SKM-1 treated with dmso at 0.1 percent for 144 hours (cell line): ENCODE results near the gene LRRC34.

Experiments
- DNase-seq: peaks from one replicate; lab custom pipeline; 2025; ENCODE audit not compliant: unreplicated experiment; lab: John Stamatoyannopoulos, UW

LRRC34 gene, protein sequence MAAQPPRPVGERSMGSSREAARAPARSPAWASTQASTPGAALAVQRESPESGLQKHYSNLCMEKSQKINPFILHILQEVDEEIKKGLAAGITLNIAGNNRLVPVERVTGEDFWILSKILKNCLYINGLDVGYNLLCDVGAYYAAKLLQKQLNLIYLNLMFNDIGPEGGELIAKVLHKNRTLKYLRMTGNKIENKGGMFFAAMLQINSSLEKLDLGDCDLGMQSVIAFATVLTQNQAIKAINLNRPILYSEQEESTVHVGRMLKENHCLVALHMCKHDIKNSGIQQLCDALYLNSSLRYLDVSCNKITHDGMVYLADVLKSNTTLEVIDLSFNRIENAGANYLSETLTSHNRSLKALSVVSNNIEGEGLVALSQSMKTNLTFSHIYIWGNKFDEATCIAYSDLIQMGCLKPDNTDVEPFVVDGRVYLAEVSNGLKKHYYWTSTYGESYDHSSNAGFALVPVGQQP

DNA sequence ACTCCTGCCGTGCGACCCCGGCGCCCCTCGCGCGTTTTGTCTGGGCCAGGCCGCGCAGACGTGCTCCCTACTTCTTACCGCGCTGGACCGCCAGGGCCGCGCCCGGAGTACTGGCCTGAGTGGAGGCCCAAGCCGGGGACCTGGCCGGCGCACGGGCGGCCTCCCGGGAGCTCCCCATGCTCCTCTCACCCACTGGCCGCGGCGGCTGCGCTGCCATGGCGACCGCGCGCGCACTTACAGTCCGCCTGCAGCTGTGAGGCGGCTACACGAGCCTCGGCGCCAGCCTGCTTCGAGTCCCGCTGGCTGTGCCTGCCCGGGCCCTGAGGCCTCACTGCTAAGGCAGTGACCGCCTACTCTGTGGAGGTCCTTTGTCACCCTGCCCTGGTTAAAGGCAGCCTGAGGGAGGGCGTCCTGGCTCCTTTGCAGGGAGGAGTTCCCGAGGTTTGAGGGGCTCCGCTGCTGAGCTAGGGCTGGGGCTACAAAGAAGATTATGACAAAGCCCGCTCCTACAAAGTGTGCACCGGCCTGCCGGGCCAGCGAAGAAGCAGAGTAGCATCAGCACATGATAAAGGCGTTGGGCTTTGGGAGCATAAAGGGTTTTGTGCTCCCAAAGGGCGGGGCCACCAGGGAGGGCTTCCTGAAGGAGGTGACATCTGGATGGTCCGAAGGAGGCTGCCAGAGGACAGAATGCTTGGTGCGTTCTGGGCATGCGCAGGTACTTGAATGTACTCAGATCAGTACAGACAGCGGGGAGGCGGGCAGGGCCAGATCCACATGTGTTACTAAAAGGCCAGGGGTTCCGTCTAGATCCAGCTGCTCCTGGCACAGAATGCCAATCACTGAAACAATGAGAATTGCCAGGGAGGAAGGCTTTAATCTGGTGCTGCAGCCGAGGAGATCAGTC lies at the start of gene LRRC34, which contains the start of gene LRRIQ4:
LRRC34 (minus strand) TSS at position 573 of the 904 bp plus-strand sequence; CDS start at position 217, 356 bp downstream.
LRRIQ4 (plus strand) TSS at position 539 of the 904 bp plus-strand sequence. CDS start 9,052 bp downstream, outside the sequence.
- DNase-seq: peak; percentile 90

DNA sequence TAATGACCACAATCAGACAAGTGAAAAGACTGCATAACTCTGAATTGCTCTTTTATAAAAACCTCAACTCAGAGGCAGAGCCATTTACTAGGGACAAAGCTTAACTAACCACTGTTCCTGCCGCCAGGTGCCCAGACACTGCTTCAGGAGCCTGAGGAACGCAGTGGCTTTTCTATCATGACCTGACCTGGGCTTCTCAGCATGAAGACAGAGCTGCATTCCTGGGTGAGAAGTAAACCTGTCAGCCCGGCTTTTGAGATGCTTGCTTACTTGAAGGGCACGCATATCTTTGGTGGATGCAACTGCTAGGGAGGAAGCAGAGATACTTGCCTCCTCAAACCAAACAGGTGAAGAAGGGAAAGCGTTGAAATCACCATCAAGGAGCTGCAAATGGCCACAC lies 49.2 kb upstream of the LRRC34 start:
- DNase-seq: no peak

DNA sequence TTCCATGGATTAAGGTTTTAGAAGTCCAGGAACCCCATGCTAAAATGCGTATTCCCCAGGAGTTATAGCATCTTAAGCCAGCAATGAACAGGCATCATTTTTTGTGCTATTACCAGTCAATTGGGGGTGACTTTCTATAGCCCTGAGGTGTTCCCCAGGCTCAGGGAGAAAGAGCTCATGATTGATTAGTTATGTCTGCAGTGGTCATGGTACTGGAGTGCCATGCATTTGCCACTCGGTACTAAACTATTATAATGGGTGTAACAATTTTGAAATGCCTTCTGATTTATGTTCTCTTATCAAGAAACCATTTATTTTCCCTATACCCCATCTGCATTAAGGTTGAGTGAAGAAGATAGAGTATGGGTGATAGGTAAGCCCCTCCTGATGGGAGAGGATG lies 45.1 kb upstream of the LRRC34 start:
- DNase-seq: no peak

DNA sequence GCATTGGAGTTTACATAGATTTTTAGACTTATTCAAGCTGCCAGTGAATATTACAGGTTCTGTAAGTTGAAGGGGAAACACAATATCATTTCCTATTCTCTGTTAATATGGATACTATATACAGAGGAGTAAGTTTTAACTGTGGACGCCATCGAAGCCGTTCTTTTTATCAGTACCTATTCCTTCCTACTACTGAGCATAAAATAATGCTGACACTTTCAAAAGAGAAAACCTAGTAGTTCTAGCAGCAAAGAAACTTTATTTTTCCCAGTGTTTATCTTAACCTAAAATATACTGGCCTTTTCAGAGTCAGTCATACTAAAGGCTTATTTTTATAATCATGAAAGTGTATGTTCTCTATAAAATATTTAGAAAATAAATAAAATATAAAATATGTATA lies 42.8 kb upstream of the LRRC34 start:
- DNase-seq: no peak

DNA sequence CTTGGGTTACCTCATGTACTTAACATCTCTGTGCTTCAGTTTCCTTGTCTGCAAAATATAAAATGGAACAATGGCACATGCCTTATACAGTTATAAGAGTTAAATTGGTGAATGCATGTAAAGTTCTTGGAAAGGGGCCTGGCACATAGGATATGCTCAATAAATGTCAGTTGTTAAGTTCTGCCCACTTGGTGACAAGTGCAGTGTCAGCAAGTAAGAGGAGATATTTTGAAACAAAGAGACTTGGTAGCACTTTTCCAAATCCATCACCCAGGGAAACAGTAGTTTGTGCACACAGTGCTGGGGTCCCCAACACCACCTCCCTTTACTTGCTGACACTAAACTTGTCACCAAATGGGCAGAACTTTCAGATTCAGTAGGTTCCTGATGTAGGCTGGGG lies 37.9 kb upstream of the LRRC34 start:
- no peak for DNase-seq

DNA sequence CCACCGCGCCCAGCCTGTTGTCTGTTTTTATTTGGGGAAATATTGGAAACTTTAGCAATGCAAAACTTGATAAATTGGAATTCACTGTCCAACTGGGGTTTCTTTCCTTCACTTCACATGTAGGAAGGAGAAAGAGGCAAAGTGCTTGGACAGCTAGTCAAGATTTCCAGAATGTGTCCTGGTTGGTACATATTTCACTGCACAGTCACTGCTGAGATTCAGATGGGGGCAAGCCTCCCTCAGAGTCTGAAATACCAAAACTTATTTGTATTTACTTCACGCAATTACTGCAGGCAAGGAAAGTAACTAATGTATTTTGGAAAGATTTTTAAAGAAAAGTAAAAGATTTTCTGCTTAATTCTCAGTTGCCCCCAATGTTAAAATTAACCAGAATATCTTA lies 36.0 kb upstream of the LRRC34 start:
- DNase-seq: no peak

DNA sequence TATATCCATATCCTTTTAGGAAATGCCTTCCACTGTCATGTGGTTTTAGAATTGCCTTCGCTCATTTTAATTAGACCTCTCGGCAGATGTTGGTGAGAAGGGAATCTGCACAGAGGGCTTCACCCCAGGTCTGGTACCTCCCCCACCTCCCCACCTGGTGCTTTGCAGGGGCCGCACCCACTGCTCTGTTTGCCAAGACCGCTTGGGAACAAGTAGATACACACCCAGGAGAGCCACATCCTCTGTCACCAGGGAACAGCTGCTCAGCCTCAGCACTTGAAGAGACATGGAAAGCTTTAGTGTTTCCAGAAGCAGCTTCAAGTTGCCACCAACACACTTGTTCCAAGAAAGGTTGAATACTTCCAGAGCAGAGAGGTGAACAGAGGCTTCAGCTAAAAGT lies 35.2 kb upstream of the LRRC34 start:
- DNase-seq: no peak

DNA sequence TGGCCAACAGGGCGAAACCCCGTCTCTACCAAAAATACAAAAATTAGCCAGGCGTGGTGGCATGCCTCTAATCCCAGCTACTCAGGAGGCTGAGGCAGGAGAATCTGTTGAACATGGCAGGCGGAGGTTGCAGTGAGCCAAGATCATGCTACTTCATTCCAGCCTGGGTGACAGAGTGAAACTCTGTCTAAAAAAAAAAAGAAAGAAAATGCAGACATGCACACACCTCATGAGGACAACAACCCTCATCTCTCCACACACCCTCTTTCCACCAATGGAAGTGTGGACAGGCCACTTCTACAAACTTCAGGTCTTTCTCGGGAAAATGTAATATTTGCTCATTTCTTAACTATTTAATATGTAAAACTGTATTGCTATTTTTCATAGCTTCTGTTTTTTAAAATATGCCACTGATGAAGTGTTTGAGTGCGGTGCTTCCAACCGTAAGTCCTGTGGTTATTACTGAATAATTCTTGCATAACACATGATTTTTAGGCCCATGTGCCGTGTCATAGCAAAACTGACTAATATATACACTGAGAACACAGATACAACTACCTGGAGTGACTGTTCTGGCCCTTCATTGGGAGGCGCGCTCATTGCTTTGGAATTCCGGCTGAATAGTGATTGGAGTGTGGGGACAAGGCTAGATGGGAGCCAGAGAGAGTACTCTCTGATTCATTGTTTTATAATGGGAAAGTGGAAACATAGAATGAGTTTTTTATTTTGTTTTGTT lies 33.9 kb upstream of the LRRC34 start:
- DNase-seq: no peak

DNA sequence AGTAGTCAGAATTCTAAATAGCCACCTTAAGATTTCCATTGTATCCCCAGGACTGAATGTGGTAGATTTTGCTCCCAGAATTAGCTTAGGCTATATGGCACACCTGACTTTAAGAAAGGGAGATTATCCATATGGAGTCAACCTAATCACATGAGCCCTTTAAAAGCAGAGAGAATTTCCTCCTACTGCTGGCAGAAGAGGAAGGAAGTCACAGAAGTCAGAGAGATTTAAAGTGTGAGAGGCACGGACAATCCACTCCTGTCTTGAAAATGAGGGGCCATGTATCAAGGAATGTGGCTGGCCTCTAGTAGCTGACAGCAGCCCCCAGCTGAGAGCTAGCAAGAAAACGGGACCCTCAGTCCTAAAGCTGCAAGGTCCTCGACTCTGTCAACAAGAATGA lies 30.3 kb upstream of the LRRC34 start:
- DNase-seq: peak; percentile 37

DNA sequence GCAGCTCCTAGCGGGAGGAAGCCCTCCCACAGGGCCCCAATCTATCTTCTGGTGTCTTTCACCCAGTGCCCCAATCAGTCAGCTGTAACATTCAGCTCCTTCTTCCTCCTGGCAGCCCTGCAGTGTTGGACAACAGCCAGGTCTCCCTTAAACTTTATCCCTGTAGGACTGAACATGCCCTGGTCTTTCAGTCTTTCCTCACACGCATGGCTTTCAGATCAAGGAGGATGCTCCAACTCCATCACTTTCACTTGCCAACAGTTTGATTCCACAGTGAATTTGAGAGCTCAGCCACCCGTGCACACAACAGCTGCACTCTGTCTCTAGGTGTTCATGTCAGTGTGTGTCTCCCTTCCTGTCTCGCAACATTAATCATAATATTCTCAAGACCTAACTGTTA lies 28.5 kb upstream of the LRRC34 start:
- DNase-seq: no peak

DNA sequence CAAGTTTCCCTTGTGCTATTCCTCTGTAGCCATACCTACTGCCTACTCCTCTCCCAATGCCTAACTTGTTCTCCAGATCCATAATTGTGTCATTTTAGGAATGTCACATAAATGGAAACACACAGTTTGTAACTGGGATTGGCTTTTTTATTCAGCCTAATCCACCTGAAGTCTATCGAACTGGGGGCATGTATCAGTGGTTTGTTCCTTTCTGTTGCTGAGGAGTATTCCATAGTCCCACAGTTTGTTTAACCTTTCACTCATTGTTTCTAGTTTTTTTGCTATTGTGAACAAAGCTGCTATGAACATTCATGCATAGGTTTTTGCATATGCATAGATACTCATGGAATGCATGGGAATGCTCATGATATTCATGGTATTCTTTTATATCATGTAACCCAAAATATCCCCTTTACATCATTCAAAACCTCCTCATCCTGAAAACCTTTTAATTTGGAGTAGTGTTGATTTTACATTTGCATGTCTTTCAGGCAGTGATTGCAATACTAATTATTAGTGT lies 25.9 kb upstream of the LRRC34 start:
- no peak for DNase-seq

DNA sequence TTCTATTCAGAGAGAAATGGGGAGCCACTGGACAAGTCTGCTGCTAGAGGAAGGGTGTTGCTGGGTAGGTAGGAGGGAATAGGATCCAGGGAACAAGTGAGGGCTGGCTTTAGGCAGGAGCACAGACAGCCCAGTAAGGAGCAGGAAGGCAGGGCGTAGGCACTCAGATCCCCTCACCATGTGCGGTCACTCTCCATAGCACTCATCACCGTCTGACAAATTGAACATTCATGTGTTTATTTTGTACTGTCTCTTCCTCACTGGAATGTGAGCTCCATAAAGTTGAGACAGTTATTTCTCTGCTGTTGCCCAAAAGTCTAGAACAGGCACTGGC lies 24.2 kb upstream of the LRRC34 start:
- DNase-seq: no peak

DNA sequence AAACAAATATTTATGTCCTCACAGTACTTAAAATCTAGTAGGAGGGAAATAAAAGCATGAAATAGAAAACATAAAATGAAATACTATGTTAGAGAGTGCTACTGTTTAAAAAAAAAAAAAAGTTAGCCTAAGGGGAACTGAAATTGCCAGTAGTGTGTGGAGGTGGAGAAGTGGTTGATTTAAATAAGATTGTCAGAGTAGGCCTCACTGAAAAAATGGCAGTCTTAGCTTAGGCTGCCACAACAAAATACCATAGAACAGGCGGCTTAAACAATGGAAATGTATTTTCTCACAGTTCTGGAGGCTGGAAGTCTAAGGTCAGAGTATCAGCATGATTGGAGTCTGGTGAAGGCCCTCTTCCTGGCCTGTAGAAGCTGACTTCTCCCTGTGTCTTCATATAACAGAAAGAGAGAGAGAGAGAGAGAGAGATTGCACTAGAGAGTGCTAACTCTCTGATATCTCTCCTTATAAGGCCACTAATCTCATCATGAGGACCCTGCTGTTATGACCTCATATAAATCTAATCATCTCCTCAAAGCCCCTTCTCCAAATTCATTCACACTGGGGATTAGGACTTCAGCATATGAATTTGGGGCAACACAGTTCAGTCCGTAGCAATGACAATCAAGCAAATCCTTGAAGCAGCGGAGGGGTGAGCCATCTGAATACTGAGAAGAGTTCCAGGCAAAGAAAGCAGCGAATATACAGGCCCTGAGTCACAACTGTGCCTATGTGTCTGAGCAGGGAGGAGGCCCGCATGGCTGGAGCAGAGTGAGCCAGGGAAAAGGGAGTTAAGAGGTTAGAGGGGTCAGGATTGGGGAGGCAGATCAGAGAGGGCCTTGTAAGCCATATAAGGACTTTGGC lies 23.6 kb upstream of the LRRC34 start:
- no peak for DNase-seq

DNA sequence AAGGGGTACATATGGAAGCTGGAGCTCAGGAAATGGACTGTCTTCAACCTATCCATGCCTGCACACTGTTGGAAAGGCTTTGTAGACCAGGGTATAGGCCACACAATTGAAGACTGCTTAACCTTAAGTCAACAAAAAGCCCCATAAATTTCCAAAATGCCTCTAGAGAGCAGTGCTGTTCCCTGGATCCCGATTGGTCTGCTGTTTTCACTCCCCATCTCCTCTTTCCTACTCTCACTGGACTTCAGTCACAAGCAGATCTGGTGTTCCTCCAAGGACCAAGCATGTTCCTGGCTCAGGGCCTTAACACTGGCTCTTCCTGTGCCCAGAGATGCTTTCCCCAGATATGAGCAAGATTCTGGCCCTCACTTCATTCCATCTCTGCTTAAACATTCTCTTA lies 22.8 kb upstream of the LRRC34 start:
- no peak for DNase-seq

DNA sequence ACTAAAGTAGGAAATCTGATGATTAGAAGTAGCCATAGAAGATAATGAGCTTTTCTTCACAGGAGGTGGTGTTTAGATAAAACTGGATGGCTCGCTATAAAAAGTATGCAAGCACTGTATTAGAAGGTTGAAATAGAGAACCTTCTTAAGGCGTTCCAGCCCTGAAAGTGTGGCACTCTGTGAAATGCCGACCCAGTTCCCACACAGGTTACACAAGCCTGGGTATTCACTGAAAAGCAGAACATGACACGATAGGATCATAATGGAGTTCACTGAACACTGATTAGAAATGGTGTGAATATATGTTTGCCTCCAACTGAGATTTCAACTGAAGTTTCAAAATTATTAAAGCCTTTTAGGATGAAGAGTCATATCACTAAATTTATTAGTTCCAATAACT lies 15.0 kb upstream of the LRRC34 start:
- DNase-seq: no peak

DNA sequence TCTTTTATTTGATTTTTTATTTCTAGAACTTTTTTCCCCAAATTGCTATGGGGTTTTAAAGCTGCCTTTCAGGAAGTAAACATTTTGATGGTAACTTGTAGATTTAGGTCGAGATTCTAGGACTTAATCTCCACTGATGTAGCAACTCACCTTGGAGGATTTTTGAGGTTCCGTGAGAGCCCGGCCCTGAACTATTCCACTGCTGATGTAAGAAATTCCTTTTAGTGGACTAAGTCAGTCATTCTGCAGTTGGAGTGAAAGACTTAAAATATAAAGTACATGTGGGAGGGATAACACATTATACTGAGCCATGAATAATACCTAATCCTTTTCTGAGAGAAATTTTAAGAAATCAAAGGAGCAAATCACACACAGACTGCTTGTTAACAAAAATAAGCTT lies 12.6 kb upstream of the LRRC34 start:
- no peak for DNase-seq

DNA sequence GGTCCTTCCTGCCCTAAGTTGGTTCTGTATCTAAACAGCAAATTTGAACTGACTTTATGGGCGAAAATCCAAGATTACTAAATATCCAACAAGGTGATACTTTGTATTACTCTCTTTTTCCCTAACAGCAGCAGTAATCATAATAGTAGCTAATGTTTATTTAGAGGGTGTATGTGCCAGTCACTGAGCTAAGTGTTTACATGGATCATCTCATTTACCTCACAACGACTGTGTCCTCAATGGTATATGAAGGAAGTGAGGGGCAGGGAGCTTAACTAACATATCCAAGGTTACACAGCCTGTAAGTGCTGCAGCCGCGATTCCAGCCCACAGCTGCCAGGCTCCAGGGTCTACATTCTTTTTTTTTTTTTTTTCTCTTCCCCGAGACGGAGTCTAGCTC lies 10.3 kb upstream of the LRRC34 start:
- DNase-seq: no peak

DNA sequence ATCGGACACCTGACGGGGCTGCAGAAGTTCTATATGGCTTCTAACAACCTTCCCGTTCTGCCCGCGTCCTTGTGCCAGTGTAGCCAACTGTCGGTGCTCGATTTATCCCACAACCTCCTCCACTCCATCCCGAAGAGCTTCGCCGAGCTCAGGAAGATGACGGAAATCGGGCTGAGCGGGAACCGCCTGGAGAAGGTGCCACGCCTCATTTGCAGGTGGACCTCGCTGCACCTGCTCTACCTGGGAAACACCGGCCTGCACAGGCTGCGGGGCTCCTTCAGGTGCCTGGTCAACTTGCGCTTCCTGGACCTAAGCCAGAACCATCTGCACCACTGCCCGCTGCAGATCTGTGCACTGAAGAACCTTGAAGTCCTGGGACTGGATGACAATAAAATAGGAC lies 9.8 kb upstream of the LRRC34 start:
- DNase-seq: no peak

DNA sequence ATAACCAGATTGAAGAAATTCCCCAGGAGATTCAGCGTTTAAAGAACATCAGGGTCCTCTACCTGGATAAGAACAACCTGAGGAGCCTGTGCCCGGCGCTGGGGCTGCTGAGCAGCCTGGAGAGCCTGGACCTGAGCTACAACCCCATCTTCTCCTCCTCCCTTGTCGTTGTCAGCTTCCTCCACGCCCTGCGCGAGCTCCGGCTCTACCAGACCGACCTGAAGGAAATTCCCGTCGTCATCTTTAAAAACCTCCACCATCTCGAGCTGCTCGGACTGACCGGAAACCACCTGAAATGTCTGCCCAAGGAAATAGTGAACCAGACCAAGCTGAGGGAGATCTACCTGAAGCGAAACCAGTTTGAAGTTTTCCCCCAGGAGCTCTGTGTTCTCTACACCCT lies 9.4 kb upstream of the LRRC34 start:
- DNase-seq: no peak

DNA sequence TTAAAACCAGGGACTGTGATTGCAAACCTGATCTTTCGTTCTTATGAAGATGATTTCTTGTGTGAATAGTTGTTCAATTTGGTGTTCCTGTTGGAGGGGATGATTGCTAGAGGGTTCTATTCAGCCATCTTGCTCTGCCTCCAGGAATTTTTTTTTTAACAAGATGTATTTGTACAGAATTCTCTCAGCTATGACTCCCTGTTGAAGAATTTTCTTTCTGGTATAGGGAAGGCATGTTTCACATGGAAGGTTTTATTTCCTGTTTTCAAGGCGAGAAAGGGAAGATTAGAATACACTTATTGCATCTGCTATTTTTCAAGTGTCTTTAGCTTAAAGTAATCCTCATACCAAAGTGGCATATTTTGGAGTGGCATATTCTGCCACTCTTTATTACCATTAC lies 5.6 kb upstream of the LRRC34 start:
- no peak for DNase-seq
